Right lobe of liver (tissue), 6 donors: ENCODE results near the gene SLC43A3. TPM values are rescaled to one million over a fixed set of nuclear protein-coding genes. Genes with fewer than 3 reads are reported as not detected.
A peak's percentile ranks its signal among the peaks of the same experiment; 100 is the strongest.

ENCODE experiments used
- ATAC-seq, 4 donors: fragments of 200-7000 bp; cut with Tn5 transposase; one replicate each; pipeline ENCODE4 v1.9.1; 2020; ENCODE audit warnings: mild to moderate bottlenecking in 4 of 4, moderate library complexity in 4 of 4
- DNase-seq, 3 donors: peaks; one replicate each; pipeline ENCODE4 v3.0.0-alpha.2; 2020
- H3K27ac ChIP-seq, 3 donors: fragments of 200-600 bp; one replicate each; pipeline ENCODE4 v1.8.0; 2022
- H3K27me3 ChIP-seq, 2 donors: fragments of 200-600 bp; one replicate each; pipeline ENCODE4 v1.8.0; 2022
- H3K36me3 ChIP-seq, 4 donors: fragments of 200-600 bp; sonication (generic) in 1 of 4; one replicate each; pipeline versions ENCODE4 v1.5.1 to v1.8.0; 2017 to 2022; ENCODE audit warnings: control low read depth in 1 of 4
- H3K4me1 ChIP-seq, 4 donors: fragments of 200-600 bp; sonication (generic) in 1 of 4; one replicate each; pipeline versions ENCODE4 v1.5.1 to v1.8.0; 2017 to 2022; ENCODE audit warnings: control low read depth in 1 of 4
- H3K4me3 ChIP-seq, 3 donors: fragments of 200-600 bp; one replicate each; pipeline ENCODE4 v1.8.0; 2022
- H3K9me3 ChIP-seq, 4 donors: fragments of 200-600 bp; sonication (generic) in 1 of 4; one replicate each; pipeline versions ENCODE4 v1.5.1 to v1.8.0; 2017 to 2022; ENCODE audit warnings: control low read depth in 1 of 4
- CTCF ChIP-seq, 4 donors: fragments of 200-600 bp in 3 of 4; fragments of 450-650 bp in 1 of 4; IDR thresholded peaks; one replicate each; pipeline versions ENCODE4 v1.5.1 to v1.8.0; 2016 to 2022; ENCODE audit warnings: antibody characterized with exemption in 4 of 4, mild to moderate bottlenecking in 2 of 4
- POLR2A ChIP-seq: fragments of 450-650 bp; IDR thresholded peaks from one replicate; pipeline ENCODE4 v1.6.1; 2017; ENCODE audit warnings: antibody characterized with exemption, mild to moderate bottlenecking
- WGBS: methylation state at CpG from one replicate; pipeline ENCODE4 v1.1.6; 2018; ENCODE audit warnings: low coverage, low lambda C conversion rate; ENCODE audit not compliant: insufficient coverage; ENCODE audit errors: missing lambda C conversion rate; 5-methylcytosine and 5-hydroxymethylcytosine counted together
- intact Hi-C, 2 donors: fragments of 100-400 bp; cut with DNase I; formaldehyde crosslinking; loops; one replicate each; pipeline versions ENCODE4 v1.11.2 to v1.14.1; 2022
- total RNA-seq, 6 experiments: library from RNA; depleted of rRNA in 2 of 6; stranded (reverse); fragments of >200 nt in 2 of 6; fragmentation: NEBNext Ultra II Directional in 3 of 6; extraction: Animal tissue kit (Norgen Biotek cat#: 25700) in 3 of 6; gene quantifications; one replicate each; pipeline versions ENCODE4 v1.1.0 to v1.2.4, GENCODE V29; 2016 to 2023
- donor health status: DM: no; HTN: yes; CAD: no.
- donor health status: DM: no; HTN: no; CAD: no.
- donor health status: DM: no; HTN: no; CAD: no.
- donor health status: DM: no; HTN: yes; CAD: no.
- donor health status: DM: no; HTN: yes; CAD: no.

Gene SLC43A3
- total RNA-seq, 6 experiments from 2014 or later, result 109 to 259 (median 185) TPM

GRCh38 chr11:57408771-57409170 lies 18.1 kb downstream of the SLC43A3 start:
- TF ChIP-seq CTCF (IDR thresholded peaks at IDR 0.05) (no peak), POLR2A (no peak)
- H3K36me3 ChIP-seq, result peaks cover 9 to 74% (median 43%) of the 10 kb centered on the region in 4 donors
- no peaks in the 10 kb centered on the region for H3K27me3 ChIP-seq
- DNase-seq, result no peak
- 93% methylated on average over 2 of the region's 2 CpGs for WGBS
- no peak overlapping the region for H3K4me3 ChIP-seq
- no peak for ATAC-seq
- no peak overlapping the region for H3K27ac ChIP-seq
- no peaks in the 10 kb centered on the region for H3K9me3 ChIP-seq
- intact Hi-C loops, result no loop called here
- no peaks in the 10 kb centered on the region for H3K4me1 ChIP-seq

GRCh38 chr11:57407941-57408475 lies 18.9 kb downstream of the SLC43A3 start:
- TF ChIP-seq CTCF (IDR thresholded peaks at IDR 0.05), result no peak
- no peak for TF ChIP-seq POLR2A
- ATAC-seq (peak in 1 of 4 donors; percentile 10), DNase-seq (no peak)
- no peaks in the 10 kb centered on the region for H3K4me1 ChIP-seq
- peaks cover 9 to 66% (median 35%) of the 10 kb centered on the region in 4 donors for H3K36me3 ChIP-seq
- no peaks in the 10 kb centered on the region for H3K27me3 ChIP-seq
- no peak overlapping the region for H3K4me3 ChIP-seq
- WGBS, result 81% methylated on average over 8 of the region's 8 CpGs
- H3K27ac ChIP-seq, result no peak overlapping the region
- intact Hi-C loops, result no loop called here
- H3K9me3 ChIP-seq, result no peaks in the 10 kb centered on the region

GRCh38 chr11:57407010-57407920 lies 19.7 kb downstream of the SLC43A3 start:
- H3K4me3 ChIP-seq, result no peak overlapping the region
- TF ChIP-seq CTCF (IDR thresholded peaks at IDR 0.05) (no peak), POLR2A (no peak)
- 74% methylated on average over 8 of the region's 9 CpGs for WGBS

GRCh38 chr11:57406337-57406904 lies 20.5 kb downstream of the SLC43A3 start:
- no peaks in the 10 kb centered on the region for H3K9me3 ChIP-seq
- H3K4me3 ChIP-seq, result no peak overlapping the region
- intact Hi-C loops, result no loop called here
- ATAC-seq, result peak; percentile 19 to 78 (median 42)
- no peak for TF ChIP-seq CTCF (IDR thresholded peaks at IDR 0.05)
- TF ChIP-seq POLR2A, result no peak
- WGBS, result 44% methylated on average over 3 of the region's 4 CpGs
- no peaks in the 10 kb centered on the region for H3K4me1 ChIP-seq
- H3K27ac ChIP-seq, result no peak overlapping the region
- H3K27me3 ChIP-seq, result no peaks in the 10 kb centered on the region
- peaks cover 9 to 50% (median 30%) of the 10 kb centered on the region in 4 donors for H3K36me3 ChIP-seq
- DNase-seq, result no peak

More at GRCh38 chr11:57407010-57407920, 19.7 kb downstream of the SLC43A3 start:
- ATAC-seq (peak in 2 of 4 donors; percentile 6 to 8), DNase-seq (no peak)
- Histone ChIP-seq H3K27me3 (no peaks in the 10 kb centered on the region), H3K36me3 (peaks cover 9 to 59% (median 33%) of the 10 kb centered on the region in 4 donors), H3K9me3 (no peaks in the 10 kb centered on the region), H3K4me1 (no peaks in the 10 kb centered on the region), H3K27ac (no peak overlapping the region)
- intact Hi-C loops, result no loop called here
